HCT116 (cell line): Measurements from ENCODE around the gene GUK1. TPM values are rescaled to one million over a fixed set of nuclear protein-coding genes. Genes with fewer than 3 reads are reported as not detected.

Source experiments
- ATAC-seq: fragments of 200-7000 bp; cut with Tn5 transposase; 2 replicates; pipeline ENCODE4 v1.9.1; 2020; ENCODE audit warnings: mild to moderate bottlenecking, moderate library complexity
- BruUV-seq: library from RNA; stranded (reverse); fragments of 400-500 nt; replicated peaks from 2 replicates; lab custom pipeline; 2021; lab: Mats Ljungman, UMichigan
- CTCF ChIA-PET: fragments of 300-600 bp; sonication (Branson Sonifier 250); formaldehyde crosslinking; loops from one replicate; lab custom pipeline; 2021; ENCODE audit warnings: antibody characterized with exemption; lab: Charles Lee
- POLR2A ChIA-PET: fragments of 300-600, 350-600 bp; sonication (Branson Sonifier 250); formaldehyde crosslinking; loops from one replicate; lab custom pipeline; 2021; ENCODE audit warnings: antibody characterized with exemption; lab: Charles Lee
- RAD21 ChIA-PET, 2 experiments: fragments of 300-600 bp; sonication (Branson Sonifier 250); formaldehyde crosslinking; loops; one replicate each; lab custom pipeline; 2023; ENCODE audit warnings: low total read pairs in 2 of 2; ENCODE audit not compliant: uncharacterized antibody in 2 of 2, unreplicated experiment in 2 of 2, low non-redundant PET in 1 of 2; lab: Charles Lee
- DNase-seq: peaks from one replicate; pipeline ENCODE4 v3.0.0-alpha.2; 2010; ENCODE audit warnings: low read depth, low spot score
- H2AFZ ChIP-seq: fragments of 200-600 bp; shearing (Covaris generic), sonication (generic); 2 replicates; pipeline ENCODE4 v1.6.1; 2017; ENCODE audit warnings: low read depth, mixed run types, mixed read lengths, antibody characterized with exemption, low read length; ENCODE audit not compliant: poor library complexity, severe bottlenecking
- H3K27ac ChIP-seq: 2 replicates; pipeline ENCODE4 v1.5.1; 2012; ENCODE audit warnings: low read depth, low read length
- H3K27me3 ChIP-seq: fragments of 200-600 bp; sonication (generic); 2 replicates; pipeline ENCODE4 v1.6.1; 2016; ENCODE audit warnings: mixed run types, low read length, mixed read lengths; ENCODE audit not compliant: insufficient read depth
- H3K36me3 ChIP-seq, 2 experiments: fragments of 200-500 bp in 1 of 2; fragments of 200-600 bp in 1 of 2; sonication (Bioruptor generic) in 1 of 2; sonication (generic) in 1 of 2; 2 replicates each; pipeline versions ENCODE4 v1.5.1 to v1.6.1; 2014 to 2016; ENCODE audit warnings: low read length in 2 of 2, inconsistent platforms in 1 of 2, mixed read lengths in 1 of 2, mixed run types in 1 of 2; ENCODE audit not compliant: insufficient read depth in 2 of 2, control insufficient read depth in 1 of 2
- H3K4me1 ChIP-seq, 2 experiments: fragments of 200-600 bp in 1 of 2; sonication (generic) in 1 of 2; 2 replicates each; pipeline versions ENCODE4 v1.5.1 to v1.6.1; 2012 to 2017; ENCODE audit warnings: low read length in 2 of 2, inconsistent platforms in 1 of 2, mild to moderate bottlenecking in 1 of 2, mixed read lengths in 1 of 2, mixed run types in 1 of 2, moderate library complexity in 1 of 2; ENCODE audit not compliant: insufficient read depth in 2 of 2, control insufficient read depth in 1 of 2
- H3K4me2 ChIP-seq: fragments of 200-600 bp; sonication (generic); 2 replicates; pipeline ENCODE4 v1.6.1; 2017; ENCODE audit warnings: mixed run types, low read length, mixed read lengths
- H3K4me3 ChIP-seq, 2 experiments: fragments of 200-600 bp in 1 of 2; sonication (generic) in 1 of 2; replicated peaks in 1 of 2; 2 replicates each; pipeline ENCODE4 v1.5.1; 2011 to 2016; ENCODE audit warnings: low read length in 2 of 2, control low read depth in 1 of 2, low read depth in 1 of 2, mild to moderate bottlenecking in 1 of 2, mixed read lengths in 1 of 2, mixed run types in 1 of 2
- H3K79me2 ChIP-seq: fragments of 200-600 bp; sonication (generic); 2 replicates; pipeline ENCODE4 v1.6.1; 2017; ENCODE audit warnings: mild to moderate bottlenecking, mixed run types, low read length, moderate library complexity, mixed read lengths; ENCODE audit not compliant: insufficient read depth
- H3K9ac ChIP-seq: fragments of 200-600 bp; sonication (generic); 2 replicates; pipeline ENCODE4 v1.6.1; 2016; ENCODE audit warnings: low read length, mixed read lengths
- H3K9me2 ChIP-seq: fragments of 200-600 bp; sonication (generic), shearing (Covaris generic); 2 replicates; pipeline ENCODE4 v1.6.1; 2017; ENCODE audit warnings: mixed run types, mild to moderate bottlenecking, moderate library complexity; ENCODE audit not compliant: insufficient read depth
- H3K9me3 ChIP-seq, 2 experiments: fragments of 200-500 bp in 1 of 2; fragments of 200-600 bp in 1 of 2; sonication (Bioruptor generic) in 1 of 2; sonication (generic) in 1 of 2; 2 replicates each; pipeline ENCODE4 v1.6.1; 2014 to 2017; ENCODE audit warnings: low read length in 2 of 2, mixed read lengths in 2 of 2, inconsistent platforms in 1 of 2, low read depth in 1 of 2, mild to moderate bottlenecking in 1 of 2, mixed run types in 1 of 2, moderate library complexity in 1 of 2; ENCODE audit not compliant: control insufficient read depth in 1 of 2, insufficient read depth in 1 of 2
- H4K20me1 ChIP-seq: fragments of 200-600 bp; sonication (generic), shearing (Covaris generic); 2 replicates; pipeline ENCODE4 v1.6.1; 2017; ENCODE audit warnings: mixed run types, mild to moderate bottlenecking, moderate library complexity; ENCODE audit not compliant: insufficient read depth
- JUND ChIP-seq: IDR thresholded peaks from 2 replicates; pipeline ENCODE4 v1.6.1; 2012
- POLR2AphosphoS5 ChIP-seq: IDR thresholded peaks from 2 replicates; pipeline ENCODE4 v1.6.1; 2011; ENCODE audit warnings: mild to moderate bottlenecking, low read depth, low read length, moderate library complexity
- RAD21 ChIP-seq: IDR thresholded peaks from 2 replicates; pipeline ENCODE4 v1.6.1; 2012; ENCODE audit warnings: low read depth, mild to moderate bottlenecking
- REST ChIP-seq: IDR thresholded peaks from 2 replicates; pipeline ENCODE4 v1.6.1; 2012; ENCODE audit warnings: low read depth
- SP1 ChIP-seq: IDR thresholded peaks from 2 replicates; pipeline ENCODE4 v1.6.1; 2012; ENCODE audit warnings: low read depth
- SRF ChIP-seq: IDR thresholded peaks from 2 replicates; pipeline ENCODE4 v1.6.1; 2012; ENCODE audit warnings: low read depth
- YY1 ChIP-seq: IDR thresholded peaks from 2 replicates; pipeline ENCODE4 v1.6.1; 2011; ENCODE audit warnings: low read length, low read depth, moderate library complexity, mild to moderate bottlenecking; ENCODE audit not compliant: insufficient replicate concordance; ENCODE audit errors: extremely low read depth
- ZBTB33 ChIP-seq: IDR thresholded peaks from 2 replicates; pipeline ENCODE4 v1.6.1; 2011; ENCODE audit warnings: mild to moderate bottlenecking, low read length, moderate library complexity; ENCODE audit not compliant: insufficient replicate concordance; ENCODE audit errors: extremely low read depth
- intact Hi-C: fragments of 100-400 bp; cut with micrococcal nuclease; formaldehyde crosslinking; loops from 2 replicates; pipeline ENCODE4 v1.10.0; 2022
- total RNA-seq: library from RNA; stranded (reverse); gene quantifications from one replicate; pipeline ENCODE4 v1.2.1, GENCODE V29; 2021; ENCODE audit not compliant: unreplicated experiment

Gene GUK1
- total RNA-seq, 1 experiment from 2014 or later = 145 TPM

GRCh38 chr1:228096416-228097332 is 43.4 kb upstream of the GUK1 start:
- H3K79me2 ChIP-seq = peaks cover 95% of the 10 kb centered on the region
- H3K9me2 ChIP-seq = no peaks in the 10 kb centered on the region
- intact Hi-C loops = no loop called here
- H3K4me2 ChIP-seq = no peak overlapping the region
- H3K4me3 ChIP-seq = no peak overlapping the region
- peaks cover 10 to 19% of the 10 kb centered on the region in 2 experiments; a peak in 2 of 4 replicates for H3K9me3 ChIP-seq
- TF ChIP-seq ZBTB33 (no peak), JUND (no peak), POLR2AphosphoS5 (no peak), RAD21 (no peak), SRF (no peak), SP1 (no peak), YY1 (no peak), REST (no peak)
- DNase-seq (no peak), ATAC-seq (no peak)
- BruUV-seq = no TSS peak
- H3K9ac ChIP-seq = no peak overlapping the region
- no peak overlapping the region for H2AFZ ChIP-seq
- POLR2A ChIA-PET = no interaction called here
- H3K27me3 ChIP-seq = no peaks in the 10 kb centered on the region
- H3K27ac ChIP-seq = no peak overlapping the region
- peaks cover 2 to 5% of the 10 kb centered on the region in 2 experiments; a peak in 3 of 4 replicates for H3K4me1 ChIP-seq
- H4K20me1 ChIP-seq = peaks cover 17% of the 10 kb centered on the region; the same call in 1 of the 2 replicates
- CTCF ChIA-PET = no interaction called here
- RAD21 ChIA-PET = no interaction called here
- peaks cover 15 to 62% of the 10 kb centered on the region in 2 experiments for H3K36me3 ChIP-seq
